ENCODE results near the gene GNLY.

The GNLY gene

DNA sequence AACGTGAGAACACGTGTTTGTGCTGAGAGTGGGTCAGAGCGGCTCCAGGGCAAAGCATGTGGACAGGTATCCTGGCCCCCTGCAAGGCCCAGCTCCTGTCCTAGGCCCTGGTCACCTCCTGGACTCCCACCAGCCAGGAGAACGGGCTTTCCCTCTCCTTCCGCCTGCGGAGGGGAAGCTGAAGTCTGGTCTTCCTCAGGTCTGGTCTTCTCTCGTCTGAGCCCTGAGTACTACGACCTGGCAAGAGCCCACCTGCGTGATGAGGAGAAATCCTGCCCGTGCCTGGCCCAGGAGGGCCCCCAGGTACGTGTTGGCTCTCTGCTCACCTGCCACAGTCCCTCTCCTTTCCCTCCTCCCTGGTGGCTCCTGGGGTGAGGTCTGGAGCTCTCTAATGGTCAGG lies 963 bp downstream of the GNLY start:
- no peaks in the 10 kb centered on the region for H3K36me3 Mint-ChIP-seq
- no peak for ATAC-seq
- no peak overlapping the region for H3K4me3 Mint-ChIP-seq
- H3K27me3 Mint-ChIP-seq: no peaks in the 10 kb centered on the region
- no peaks in the 10 kb centered on the region for H3K4me1 Mint-ChIP-seq
- H3K27ac Mint-ChIP-seq: no peak overlapping the region
- H3K9me3 Mint-ChIP-seq: no peaks in the 10 kb centered on the region

DNA sequence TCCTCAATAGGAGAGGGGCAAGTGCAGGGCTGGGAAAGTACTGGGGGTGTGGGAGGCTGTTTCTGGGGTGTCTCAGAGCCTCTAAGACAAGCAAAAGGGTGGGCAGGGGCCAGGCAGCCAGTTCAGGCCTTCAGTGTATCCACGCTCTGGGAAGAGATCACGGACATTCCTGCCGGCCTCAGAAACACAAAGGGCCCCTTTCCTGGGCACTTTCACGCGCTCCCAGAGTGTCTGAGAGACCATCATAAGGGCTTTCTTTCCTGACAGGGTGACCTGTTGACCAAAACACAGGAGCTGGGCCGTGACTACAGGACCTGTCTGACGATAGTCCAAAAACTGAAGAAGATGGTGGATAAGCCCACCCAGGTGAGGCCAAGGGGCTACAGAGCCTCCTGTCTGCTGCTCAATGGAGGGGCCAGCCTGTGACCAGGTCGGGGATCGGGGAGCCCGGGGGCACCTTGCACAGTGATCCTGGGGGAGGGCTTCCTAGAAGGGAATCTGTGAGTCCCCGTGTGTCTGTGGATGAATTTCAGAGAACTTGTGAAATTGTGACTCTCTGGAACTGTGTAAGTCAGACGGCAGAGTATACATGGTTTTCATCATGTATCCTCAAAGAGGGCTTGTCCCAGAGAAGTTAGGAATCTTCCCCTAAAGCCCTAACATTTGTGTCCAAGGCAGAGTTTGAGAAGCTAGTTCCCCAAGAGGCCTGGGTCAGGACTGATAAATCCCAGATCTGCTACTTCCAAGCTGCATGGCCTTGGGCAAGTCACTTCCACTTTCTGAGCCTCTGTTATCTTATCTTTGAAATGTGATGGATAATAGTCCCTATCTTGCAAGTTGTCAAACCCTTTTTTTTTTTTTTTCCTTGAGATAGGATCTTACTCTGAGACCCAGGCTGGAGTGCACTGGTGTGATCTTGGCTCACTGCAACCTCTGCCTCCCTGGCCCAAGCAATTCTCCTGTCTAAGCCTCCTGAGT lies 1.8 kb downstream of the GNLY start:
- Mint-ChIP-seq H3K36me3 (no peaks in the 10 kb centered on the region), H3K4me1 (no peaks in the 10 kb centered on the region)

DNA sequence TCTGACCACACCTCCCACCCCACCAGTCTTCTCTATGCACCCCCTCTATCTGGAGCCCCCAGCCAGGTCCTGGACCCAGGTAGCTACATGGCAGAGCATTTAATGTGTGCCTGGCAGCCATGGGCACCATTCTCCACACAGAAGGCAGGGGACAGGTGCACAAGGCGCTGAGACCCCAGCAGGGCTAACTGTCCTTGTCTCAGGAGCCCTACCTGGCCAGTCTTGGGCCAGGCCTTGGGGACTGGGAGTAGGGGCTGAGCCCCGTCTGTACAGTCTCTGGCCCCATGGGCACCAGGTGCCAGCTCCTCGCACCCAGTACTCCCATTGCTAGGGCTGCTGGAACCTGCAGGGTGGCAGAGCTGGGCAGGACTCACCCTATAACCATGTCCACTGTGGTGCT lies 2.9 kb downstream of the GNLY start:
- peaks cover under 1% of the 10 kb centered on the region for H3K4me1 Mint-ChIP-seq
- H3K4me3 Mint-ChIP-seq: no peak overlapping the region
- ATAC-seq: no peak
- no peaks in the 10 kb centered on the region for H3K27me3 Mint-ChIP-seq
- H3K27ac Mint-ChIP-seq: no peak overlapping the region
- no peaks in the 10 kb centered on the region for H3K9me3 Mint-ChIP-seq
- no peaks in the 10 kb centered on the region for H3K36me3 Mint-ChIP-seq

More for the DNA sequence above, 1.8 kb downstream of the GNLY start:
- H3K27me3 Mint-ChIP-seq: no peaks in the 10 kb centered on the region
- no peak overlapping the region for H3K27ac Mint-ChIP-seq
- H3K9me3 Mint-ChIP-seq: no peaks in the 10 kb centered on the region
- ATAC-seq: no peak
- no peak overlapping the region for H3K4me3 Mint-ChIP-seq

DNA sequence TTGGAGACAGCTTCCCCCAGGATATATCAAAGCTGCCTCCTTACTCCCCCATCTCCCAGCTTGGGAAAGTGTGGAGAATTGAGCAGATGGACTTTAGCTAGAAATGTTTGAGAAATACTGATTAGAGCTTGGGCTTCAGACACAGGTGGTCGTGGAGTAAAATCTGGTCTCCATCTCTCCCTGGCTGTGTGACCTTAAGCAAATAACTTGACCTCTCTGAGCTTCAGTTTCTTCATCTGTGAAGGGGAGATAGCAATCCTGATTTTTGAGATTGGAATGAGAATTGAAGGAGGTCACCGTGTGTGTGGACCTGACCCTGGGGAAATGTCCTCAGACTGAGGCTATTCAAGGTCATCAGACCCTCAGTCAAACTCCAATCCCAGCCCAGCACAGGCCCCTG lies 3.6 kb downstream of the GNLY start:
- Mint-ChIP-seq H3K4me3 (no peak overlapping the region), H3K27ac (no peak overlapping the region), H3K27me3 (no peaks in the 10 kb centered on the region), H3K4me1 (peaks cover 7% of the 10 kb centered on the region), H3K9me3 (no peaks in the 10 kb centered on the region), H3K36me3 (no peaks in the 10 kb centered on the region)
- no peak for ATAC-seq

DNA sequence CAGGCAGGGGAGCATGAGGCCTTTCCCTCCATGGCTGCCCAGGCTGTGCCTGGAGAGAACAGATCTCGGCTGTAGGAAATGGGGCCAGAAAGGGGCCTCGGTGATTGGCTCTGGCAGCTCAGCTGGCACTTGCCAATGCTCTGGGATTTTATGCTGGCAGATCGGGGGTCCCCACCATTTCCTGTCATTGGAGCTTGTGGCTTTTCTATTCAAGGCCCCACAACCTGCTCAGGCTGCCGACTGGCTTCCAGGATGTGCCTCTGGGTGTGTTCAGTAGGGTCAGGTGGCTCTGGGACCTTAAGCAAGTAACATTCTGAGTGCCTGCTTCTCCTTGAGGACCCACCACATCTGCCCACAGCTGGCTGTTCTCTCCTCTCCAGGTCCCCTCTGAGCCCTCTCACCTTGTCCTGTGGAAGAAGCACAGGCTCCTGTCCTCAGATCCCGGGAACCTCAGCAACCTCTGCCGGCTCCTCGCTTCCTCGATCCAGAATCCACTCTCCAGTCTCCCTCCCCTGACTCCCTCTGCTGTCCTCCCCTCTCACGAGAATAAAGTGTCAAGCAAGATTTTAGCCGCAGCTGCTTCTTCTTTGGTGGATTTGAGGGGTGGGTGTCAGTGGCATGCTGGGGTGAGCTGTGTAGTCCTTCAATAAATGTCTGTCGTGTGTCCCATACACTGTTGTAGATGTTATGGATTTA lies 4.2 kb downstream of the GNLY start:
- ATAC-seq: no peak
- H3K9me3 Mint-ChIP-seq: no peaks in the 10 kb centered on the region
- no peak overlapping the region for H3K4me3 Mint-ChIP-seq
- no peaks in the 10 kb centered on the region for H3K36me3 Mint-ChIP-seq
- H3K27me3 Mint-ChIP-seq: no peaks in the 10 kb centered on the region
- peaks cover 13% of the 10 kb centered on the region for H3K4me1 Mint-ChIP-seq
- no peak overlapping the region for H3K27ac Mint-ChIP-seq

DNA sequence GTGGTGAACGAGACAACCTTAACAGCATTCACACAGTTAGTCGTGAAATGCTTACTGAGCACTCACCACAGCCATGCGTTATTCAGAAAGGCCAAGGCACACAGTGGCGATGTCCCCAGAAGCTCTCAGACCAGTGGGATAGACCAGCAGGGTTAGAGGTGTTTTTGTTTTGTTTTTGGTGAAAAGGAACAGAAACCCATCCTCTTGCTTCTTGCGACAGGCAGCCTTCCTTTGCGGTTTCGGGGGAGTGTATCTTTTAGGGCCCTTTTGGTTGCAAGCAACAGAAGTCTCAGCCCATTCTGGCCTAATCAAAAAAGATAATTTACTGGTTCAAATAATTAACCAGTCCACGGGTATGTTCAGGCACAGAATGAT lies 4.7 kb downstream of the GNLY start:
- Mint-ChIP-seq H3K27ac (no peak overlapping the region), H3K36me3 (no peaks in the 10 kb centered on the region), H3K9me3 (no peaks in the 10 kb centered on the region), H3K4me3 (no peak overlapping the region), H3K27me3 (no peaks in the 10 kb centered on the region), H3K4me1 (peaks cover 18% of the 10 kb centered on the region)
- ATAC-seq: no peak

DNA sequence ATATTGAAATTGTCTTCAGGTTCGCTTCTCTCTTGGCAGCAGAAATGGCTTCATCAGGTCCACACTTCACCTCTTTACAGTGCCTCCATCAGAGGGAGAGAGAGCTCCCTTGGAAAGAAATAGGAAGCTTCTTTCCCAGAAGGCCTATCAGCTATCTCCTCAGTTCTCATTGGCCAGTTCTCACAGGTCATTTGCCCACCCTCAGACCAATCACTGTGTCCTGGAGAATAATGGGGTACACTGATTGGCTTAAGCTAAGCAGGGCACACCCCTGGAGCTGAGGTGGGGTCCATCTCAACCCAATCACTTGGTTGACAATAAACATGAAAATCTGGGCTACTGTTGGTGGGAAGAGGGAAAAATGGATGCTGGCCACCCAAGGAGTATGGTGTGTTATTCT lies 5.2 kb downstream of the GNLY start:
- no peaks in the 10 kb centered on the region for H3K9me3 Mint-ChIP-seq
- no peak overlapping the region for H3K27ac Mint-ChIP-seq
- ATAC-seq: no peak
- H3K4me1 Mint-ChIP-seq: peaks cover 23% of the 10 kb centered on the region
- no peaks in the 10 kb centered on the region for H3K36me3 Mint-ChIP-seq
- no peak overlapping the region for H3K4me3 Mint-ChIP-seq
- no peaks in the 10 kb centered on the region for H3K27me3 Mint-ChIP-seq

DNA sequence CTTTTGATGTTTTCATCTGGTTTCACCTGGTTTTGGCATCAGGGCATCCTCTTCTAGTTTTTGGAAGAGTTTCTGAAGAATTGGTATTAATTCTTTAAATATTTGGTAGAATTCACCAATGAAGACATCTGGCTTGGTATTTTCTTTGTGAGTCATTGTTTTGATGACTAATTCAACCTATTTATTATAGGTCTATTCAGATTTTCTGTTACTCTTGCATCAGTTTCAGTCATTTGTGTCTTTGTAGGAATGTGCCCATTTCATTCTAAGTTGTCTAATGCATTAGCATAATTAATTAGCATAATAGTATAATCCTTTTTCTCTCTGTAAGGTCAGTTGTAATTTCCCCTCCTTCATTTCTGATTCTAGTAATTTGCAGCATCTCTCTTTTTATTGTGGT lies 8.0 kb downstream of the GNLY start:
- no peak for ATAC-seq
- Mint-ChIP-seq H3K4me1 (peaks cover 46% of the 10 kb centered on the region), H3K36me3 (no peaks in the 10 kb centered on the region), H3K27me3 (no peaks in the 10 kb centered on the region), H3K27ac (no peak overlapping the region), H3K9me3 (no peaks in the 10 kb centered on the region), H3K4me3 (no peak overlapping the region)

DNA sequence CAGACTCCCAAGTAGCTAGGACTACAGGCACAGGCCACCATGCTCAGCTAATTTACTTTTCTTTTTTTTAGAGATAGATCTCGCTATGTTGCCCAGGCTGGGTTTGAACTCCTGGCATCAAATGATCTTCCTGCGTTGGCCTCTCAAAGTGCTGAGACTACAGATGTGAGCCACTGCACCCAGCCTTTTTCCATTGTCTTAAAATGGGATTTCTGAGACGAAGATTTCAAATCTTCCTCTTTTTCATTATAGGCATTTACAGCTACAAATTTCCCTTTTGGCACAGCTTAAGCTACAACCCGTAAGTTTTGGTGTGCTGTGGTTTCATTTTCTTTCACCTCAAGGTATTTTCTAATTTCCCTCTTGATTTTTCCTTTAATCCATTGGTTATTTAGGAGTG lies 8.6 kb downstream of the GNLY start:
- Mint-ChIP-seq H3K27ac (peak overlapping the region; percentile 64), H3K4me3 (no peak overlapping the region), H3K36me3 (no peaks in the 10 kb centered on the region), H3K4me1 (peaks cover 49% of the 10 kb centered on the region), H3K9me3 (no peaks in the 10 kb centered on the region), H3K27me3 (no peaks in the 10 kb centered on the region)
- ATAC-seq: no peak

DNA sequence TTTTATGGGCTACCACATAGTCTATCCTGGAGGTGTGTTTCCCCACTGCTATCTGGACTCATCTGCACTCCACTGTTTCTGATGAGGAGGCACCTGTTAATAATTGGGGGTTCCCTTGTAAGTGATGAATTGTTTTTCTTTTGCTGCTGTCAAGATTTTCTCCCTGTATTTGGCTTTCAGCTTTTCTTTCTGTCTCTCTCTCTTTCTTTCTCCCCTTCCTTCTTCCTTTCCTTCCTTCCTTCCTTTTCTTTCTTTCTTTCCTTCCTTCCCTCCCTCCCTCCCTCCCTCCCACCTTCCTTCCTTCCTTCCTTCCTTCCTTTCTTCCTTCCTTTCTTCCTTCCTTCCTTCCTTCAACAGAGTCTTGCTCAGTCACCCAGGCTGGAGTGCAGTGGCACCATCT lies 9.2 kb downstream of the GNLY start:
- H3K4me1 Mint-ChIP-seq: peaks cover 49% of the 10 kb centered on the region
- H3K4me3 Mint-ChIP-seq: peak overlapping the region; percentile 13
- H3K27ac Mint-ChIP-seq: peak overlapping the region; percentile 64
- no peaks in the 10 kb centered on the region for H3K9me3 Mint-ChIP-seq
- ATAC-seq: no peak
- no peaks in the 10 kb centered on the region for H3K36me3 Mint-ChIP-seq
- H3K27me3 Mint-ChIP-seq: no peaks in the 10 kb centered on the region

DNA sequence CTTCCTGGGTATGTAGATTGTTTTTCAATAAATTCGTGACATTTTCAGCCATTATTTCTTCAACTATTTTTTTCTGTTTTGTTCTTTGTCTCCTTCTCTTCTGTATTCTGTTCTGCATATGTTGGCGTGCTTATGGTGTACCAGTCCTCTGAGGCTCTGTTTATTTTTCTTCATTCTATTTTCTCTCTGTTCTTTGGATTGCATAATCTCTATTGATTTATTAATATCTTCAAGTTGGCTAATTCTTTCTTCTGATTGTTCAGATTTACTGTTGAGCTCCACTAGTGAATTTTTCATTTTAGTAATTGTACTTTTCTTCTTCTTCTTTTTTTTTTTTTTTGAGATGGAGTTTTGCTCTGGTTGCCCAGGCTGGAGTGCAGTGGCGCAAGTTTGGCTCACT lies 9.9 kb downstream of the GNLY start:
- Mint-ChIP-seq H3K27me3 (no peaks in the 10 kb centered on the region), H3K27ac (peak overlapping the region; percentile 64), H3K36me3 (no peaks in the 10 kb centered on the region), H3K9me3 (no peaks in the 10 kb centered on the region), H3K4me3 (no peak overlapping the region), H3K4me1 (peaks cover 49% of the 10 kb centered on the region)
- ATAC-seq: no peak

DNA sequence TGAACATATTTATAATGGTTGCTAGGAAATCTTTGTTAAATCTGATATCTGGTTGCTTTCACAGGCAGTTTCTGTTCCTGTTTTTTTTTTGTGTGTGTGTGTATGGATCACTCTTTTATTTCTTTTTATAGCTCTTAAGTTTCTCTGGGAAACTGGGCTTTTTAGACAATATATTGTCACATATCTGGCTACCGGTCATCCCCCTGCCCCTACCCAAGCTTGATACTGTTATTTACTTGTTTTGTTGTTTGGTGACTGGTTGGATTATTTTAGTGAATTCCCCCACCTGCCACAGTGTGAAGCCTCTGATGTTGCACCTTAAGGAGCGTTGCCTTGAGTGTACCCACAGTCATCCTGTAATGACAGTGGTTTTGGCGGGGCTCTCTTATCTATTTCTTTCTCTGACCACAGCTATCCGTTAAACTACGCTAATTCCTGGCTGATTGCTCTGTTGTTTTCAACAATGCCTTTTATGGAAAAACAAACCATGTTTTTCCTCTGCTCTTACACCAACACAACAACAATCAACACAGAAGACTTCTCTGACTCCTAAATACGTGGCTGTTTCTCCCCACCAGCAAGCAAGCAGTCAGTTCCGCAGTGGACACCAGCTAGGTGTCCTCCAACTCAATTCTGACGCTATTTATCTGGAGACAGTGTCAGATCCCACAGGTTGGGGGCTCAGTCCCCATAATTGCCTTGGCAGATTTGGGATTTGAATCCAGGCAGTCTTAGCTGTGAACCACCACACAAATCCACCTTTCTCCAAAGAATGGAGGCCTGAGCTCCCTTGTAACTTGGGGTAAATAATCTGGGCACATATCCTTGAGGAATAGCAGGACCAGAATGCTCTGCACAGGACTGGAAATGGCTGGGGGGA lies 10.9 kb downstream of the GNLY start:
- Mint-ChIP-seq H3K9me3 (no peaks in the 10 kb centered on the region), H3K27ac (peak overlapping the region; percentile 64), H3K4me1 (peaks cover 49% of the 10 kb centered on the region), H3K36me3 (no peaks in the 10 kb centered on the region), H3K4me3 (peak overlapping the region; percentile 60), H3K27me3 (no peaks in the 10 kb centered on the region)
- peak; percentile 81 for ATAC-seq

DNA sequence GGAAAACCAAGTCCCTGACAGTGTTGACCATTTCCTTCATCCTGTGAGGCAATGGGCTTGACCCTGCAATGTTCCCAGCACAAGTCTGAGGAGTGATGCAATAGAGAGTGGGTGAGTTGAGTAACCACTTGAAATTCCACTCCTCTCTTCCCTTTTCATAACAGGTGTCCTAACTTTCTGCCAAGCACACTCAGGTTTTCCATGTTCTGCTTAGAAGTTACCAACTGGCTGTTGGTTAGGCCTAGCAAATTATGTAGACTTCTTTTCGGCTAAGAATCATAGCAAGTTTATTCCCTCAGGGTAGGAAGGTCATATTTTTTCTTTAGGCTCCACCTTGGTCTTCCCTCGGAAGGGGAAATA lies 11.5 kb downstream of the GNLY start:
- Mint-ChIP-seq H3K36me3 (no peaks in the 10 kb centered on the region), H3K4me1 (peaks cover 49% of the 10 kb centered on the region), H3K27ac (peak overlapping the region; percentile 64), H3K27me3 (peaks cover 6% of the 10 kb centered on the region), H3K4me3 (no peak overlapping the region), H3K9me3 (no peaks in the 10 kb centered on the region)
- ATAC-seq: no peak

DNA sequence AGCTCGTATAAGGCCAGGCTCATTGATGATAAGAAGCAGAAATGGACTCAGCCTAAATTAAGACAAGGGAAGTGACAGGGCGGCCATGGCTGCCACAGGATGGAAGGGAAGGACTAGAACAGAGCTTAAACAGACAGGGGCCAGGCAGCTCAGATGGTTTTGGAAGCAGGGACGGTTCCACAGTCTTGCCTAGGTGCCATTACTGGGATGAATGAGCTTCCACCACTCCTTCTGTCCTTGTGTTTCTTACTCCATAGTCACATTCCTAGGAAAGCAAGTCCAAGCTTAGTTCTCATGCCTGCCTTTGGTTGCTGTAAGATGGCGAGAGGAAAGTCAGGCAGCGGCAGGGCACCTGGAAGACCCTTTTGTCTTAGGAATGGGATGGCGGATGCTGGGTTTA lies 11.9 kb downstream of the GNLY start:
- no peak for ATAC-seq
- H3K36me3 Mint-ChIP-seq: no peaks in the 10 kb centered on the region
- H3K4me1 Mint-ChIP-seq: peaks cover 49% of the 10 kb centered on the region
- no peak overlapping the region for H3K4me3 Mint-ChIP-seq
- H3K27me3 Mint-ChIP-seq: peaks cover 10% of the 10 kb centered on the region
- H3K9me3 Mint-ChIP-seq: no peaks in the 10 kb centered on the region
- peak overlapping the region; percentile 64 for H3K27ac Mint-ChIP-seq

DNA sequence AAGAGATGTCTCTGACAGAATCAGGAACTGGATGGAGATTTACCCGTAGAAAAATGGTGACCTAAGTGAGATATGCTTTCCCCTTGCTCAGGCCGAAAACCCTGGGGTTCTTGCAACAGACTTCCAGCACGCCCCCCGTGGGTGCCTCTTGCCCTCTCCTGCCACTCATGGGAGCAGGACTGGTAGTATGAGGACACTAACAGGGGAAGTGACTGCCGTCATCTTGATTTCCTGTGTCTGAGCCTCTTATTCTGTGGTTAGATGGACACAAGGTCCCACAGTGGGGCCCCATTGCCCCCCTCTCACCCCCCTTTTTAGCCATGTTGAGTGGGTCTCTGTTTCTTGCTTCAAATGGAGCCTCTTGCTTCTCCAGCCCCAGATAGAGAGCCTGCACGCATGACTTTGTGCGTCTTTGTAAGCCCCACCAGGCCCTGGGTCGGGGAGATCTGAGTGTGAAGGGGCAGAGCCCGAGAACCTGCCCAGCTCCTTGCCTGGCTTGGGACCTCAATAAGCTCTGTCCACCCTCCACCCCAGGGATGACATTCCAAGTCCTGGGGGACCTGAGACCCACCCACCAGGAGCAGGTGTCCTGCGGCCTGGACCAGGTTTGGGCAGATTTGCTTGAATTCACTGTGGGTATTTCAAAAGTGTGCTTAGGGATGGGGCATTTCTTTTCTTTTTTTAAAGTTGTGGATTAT lies 12.6 kb downstream of the GNLY start:
- H3K27me3 Mint-ChIP-seq: peaks cover 17% of the 10 kb centered on the region
- H3K9me3 Mint-ChIP-seq: no peaks in the 10 kb centered on the region
- H3K4me3 Mint-ChIP-seq: no peak overlapping the region
- H3K27ac Mint-ChIP-seq: no peak overlapping the region
- H3K36me3 Mint-ChIP-seq: no peaks in the 10 kb centered on the region
- H3K4me1 Mint-ChIP-seq: peaks cover 49% of the 10 kb centered on the region
- ATAC-seq: no peak
